Epithelial cell of esophagus (primary cell): ENCODE measurements around the gene VAMP5.

Experiments used
- DNase-seq: peaks from one replicate; pipeline ENCODE4 v3.0.0; 2010; ENCODE audit warnings: low read depth
- H3K4me3 ChIP-seq: 2 replicates; pipeline ENCODE4 v1.5.1; 2011; ENCODE audit warnings: mild to moderate bottlenecking, low read length, control low read depth
- TF ChIP-seq, protein P1 (sequence below): IDR thresholded peaks from 2 replicates; pipeline ENCODE4 v1.5.1; 2011; ENCODE audit warnings: low read depth, mild to moderate bottlenecking, low read length, control low read depth, inconsistent platforms; ENCODE audit not compliant: insufficient read depth; ENCODE audit errors: missing control alignments

Gene VAMP5, protein sequence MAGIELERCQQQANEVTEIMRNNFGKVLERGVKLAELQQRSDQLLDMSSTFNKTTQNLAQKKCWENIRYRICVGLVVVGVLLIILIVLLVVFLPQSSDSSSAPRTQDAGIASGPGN

GRCh38 chr2:85584354-85584856 is at the start of gene VAMP5:
VAMP5 (plus strand) TSS chr2:85584431; CDS start chr2:85584491, 60 bp downstream.
- no peak within 1 kb of the TSS for H3K4me3 ChIP-seq
- no peak for DNase-seq
- TF ChIP-seq, protein P1, sequence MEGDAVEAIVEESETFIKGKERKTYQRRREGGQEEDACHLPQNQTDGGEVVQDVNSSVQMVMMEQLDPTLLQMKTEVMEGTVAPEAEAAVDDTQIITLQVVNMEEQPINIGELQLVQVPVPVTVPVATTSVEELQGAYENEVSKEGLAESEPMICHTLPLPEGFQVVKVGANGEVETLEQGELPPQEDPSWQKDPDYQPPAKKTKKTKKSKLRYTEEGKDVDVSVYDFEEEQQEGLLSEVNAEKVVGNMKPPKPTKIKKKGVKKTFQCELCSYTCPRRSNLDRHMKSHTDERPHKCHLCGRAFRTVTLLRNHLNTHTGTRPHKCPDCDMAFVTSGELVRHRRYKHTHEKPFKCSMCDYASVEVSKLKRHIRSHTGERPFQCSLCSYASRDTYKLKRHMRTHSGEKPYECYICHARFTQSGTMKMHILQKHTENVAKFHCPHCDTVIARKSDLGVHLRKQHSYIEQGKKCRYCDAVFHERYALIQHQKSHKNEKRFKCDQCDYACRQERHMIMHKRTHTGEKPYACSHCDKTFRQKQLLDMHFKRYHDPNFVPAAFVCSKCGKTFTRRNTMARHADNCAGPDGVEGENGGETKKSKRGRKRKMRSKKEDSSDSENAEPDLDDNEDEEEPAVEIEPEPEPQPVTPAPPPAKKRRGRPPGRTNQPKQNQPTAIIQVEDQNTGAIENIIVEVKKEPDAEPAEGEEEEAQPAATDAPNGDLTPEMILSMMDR, result no peak

GRCh38 chr2:85534881-85535280 is 49.4 kb upstream of the VAMP5 start:
- TF ChIP-seq, protein P1, result no peak
- no peak for DNase-seq
- no peak overlapping the region for H3K4me3 ChIP-seq

- peak; percentile 49 for DNase-seq
- no peak overlapping the region for H3K4me3 ChIP-seq
- TF ChIP-seq, protein P1, result no peak
Measured at GRCh38 chr2:85536479-85536878, 47.8 kb upstream of the VAMP5 start.

GRCh38 chr2:85537600-85538506 is 46.4 kb upstream of the VAMP5 start:
- peak overlapping the region; percentile 69 for H3K4me3 ChIP-seq
- peak; percentile 46 for DNase-seq
- TF ChIP-seq, protein P1, result no peak

- H3K4me3 ChIP-seq, result peak within 1 kb of the TSS; percentile 69
- TF ChIP-seq, protein P1, result peak; percentile 32
- peak; percentile 75 for DNase-seq
Measured at GRCh38 chr2:85538507-85539360, 45.5 kb upstream of the VAMP5 start, which contains the start of gene MAT2A. MAT2A (plus strand) TSS chr2:85539168; CDS start chr2:85539288, 120 bp downstream.

DNA sequence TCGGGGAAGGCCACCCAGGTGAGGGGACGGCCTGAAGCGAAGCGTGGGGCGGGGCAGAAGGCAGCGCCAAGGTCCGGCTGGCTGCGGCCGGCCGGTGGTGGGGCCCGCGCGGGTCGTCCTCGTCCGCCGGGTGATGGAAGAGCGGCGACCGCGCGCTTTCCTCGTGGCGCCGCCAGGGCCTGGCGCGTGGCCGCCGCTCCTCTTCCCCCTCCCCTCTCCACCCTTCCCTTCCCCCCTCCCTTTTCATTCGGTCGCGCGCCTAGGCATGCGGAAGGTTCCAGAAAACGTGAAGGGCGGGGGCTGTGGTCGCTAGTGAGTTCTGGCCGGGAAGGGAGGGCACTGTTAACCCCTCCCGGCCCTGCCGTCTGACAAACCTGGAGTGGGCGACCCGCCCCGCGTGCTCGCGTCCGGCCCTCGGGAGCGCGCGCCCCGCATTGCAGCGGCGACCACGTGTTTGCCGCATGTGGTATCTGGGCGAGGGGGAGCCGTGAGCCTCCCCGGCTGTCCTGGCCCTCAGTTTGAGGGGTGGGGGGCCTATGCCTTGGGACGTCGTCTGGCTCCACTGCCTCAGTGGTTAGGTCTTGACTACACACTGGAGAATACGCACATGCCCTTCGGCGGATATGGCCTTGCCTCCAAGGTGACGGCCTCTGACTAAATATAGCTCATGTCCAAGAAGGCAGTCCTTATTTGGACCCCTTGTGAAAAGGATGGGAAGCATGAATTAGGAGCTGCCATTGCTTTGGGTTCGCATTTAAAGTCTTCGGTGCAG is 44.7 kb upstream of the VAMP5 start:
- peak; percentile 56 for DNase-seq
- TF ChIP-seq, protein P1, result no peak
- peak overlapping the region; percentile 69 for H3K4me3 ChIP-seq
